Gastroesophageal sphincter (tissue), 4 donors: Measurements from ENCODE around the gene AFAP1. TPM values are rescaled to one million over a fixed set of nuclear protein-coding genes. Genes with fewer than 3 reads are reported as not detected.
A peak's percentile ranks its signal among the peaks of the same experiment; 100 is the strongest.

Experiments
- ATAC-seq: fragments of 150-250 bp; one replicate; pipeline ENCODE4 v1.9.1; 2016; ENCODE audit warnings: mild to moderate bottlenecking, moderate library complexity
- H3K27ac ChIP-seq, 4 donors: fragments of 200-600 bp; sonication (generic) in 3 of 4; 1 replicate in 3 of 4; 2 replicates in 1 of 4; pipeline ENCODE4 v1.5.1; 2016 to 2019
- H3K27me3 ChIP-seq: fragments of 200-600 bp; sonication (generic); one replicate; pipeline ENCODE4 v1.5.1; 2019
- H3K36me3 ChIP-seq, 2 donors: fragments of 200-600 bp; sonication (generic); one replicate each; pipeline ENCODE4 v1.5.1; 2019; ENCODE audit warnings: control low read depth in 1 of 2
- H3K4me1 ChIP-seq, 3 donors: fragments of 200-600 bp; sonication (generic); 1 replicate in 2 of 3; 2 replicates in 1 of 3; pipeline ENCODE4 v1.5.1; 2016 to 2019; ENCODE audit warnings: control low read depth in 2 of 3
- H3K4me3 ChIP-seq, 2 donors: fragments of 200-600 bp; sonication (generic); one replicate each; pipeline ENCODE4 v1.5.1; 2019; ENCODE audit warnings: mild to moderate bottlenecking in 1 of 2, moderate library complexity in 1 of 2
- H3K9me3 ChIP-seq, 3 donors: fragments of 200-600 bp; sonication (generic); one replicate each; pipeline ENCODE4 v1.5.1; 2017 to 2019; ENCODE audit warnings: control low read depth in 2 of 3
- CTCF ChIP-seq, 4 experiments: fragments of 200-600 bp in 2 of 4; fragments of 450-650 bp in 2 of 4; sonication (generic) in 1 of 4; IDR thresholded peaks; one replicate each; pipeline ENCODE4 v1.5.1; 2017 to 2019; ENCODE audit warnings: antibody characterized with exemption in 4 of 4, mild to moderate bottlenecking in 2 of 4, moderate library complexity in 2 of 4
- EP300 ChIP-seq: sonication (generic); formaldehyde crosslinking; IDR thresholded peaks from one replicate; pipeline ENCODE4 v1.6.1; 2017; ENCODE audit warnings: antibody characterized with exemption, mild to moderate bottlenecking
- POLR2A ChIP-seq, 2 donors: fragments of 450-650 bp; IDR thresholded peaks; one replicate each; pipeline ENCODE4 v1.6.1; 2017; ENCODE audit warnings: antibody characterized with exemption in 2 of 2, mild to moderate bottlenecking in 2 of 2, moderate library complexity in 1 of 2
- POLR2AphosphoS5 ChIP-seq: sonication (generic); formaldehyde crosslinking; IDR thresholded peaks from one replicate; pipeline ENCODE4 v1.6.1; 2017; ENCODE audit warnings: antibody characterized with exemption
- WGBS, 2 donors: methylation state at CpG; one replicate each; pipeline ENCODE4 v1.1.5; 2018; ENCODE audit warnings: low coverage in 1 of 2; 5-methylcytosine and 5-hydroxymethylcytosine counted together
- total RNA-seq, 4 donors: library from RNA; depleted of rRNA; stranded (reverse); fragments of >200 nt; gene quantifications; one replicate each; pipeline ENCODE4 v1.1.0, GENCODE V29; 2016

AFAP1 gene
- total RNA-seq, 4 donors from 2014 or later, result 32.0 to 79.7 (median 48.1) TPM

GRCh38 chr4:7906171-7906701 lies 33.4 kb downstream of the AFAP1 start:
- WGBS, 2 donors, result 19 to 38% methylated on average over 8 of the region's 10 CpGs
- no peak for TF ChIP-seq POLR2A (IDR thresholded peaks at IDR 0.05)
- no peak for TF ChIP-seq EP300
- no peak for TF ChIP-seq CTCF (IDR thresholded peaks at IDR 0.05)
- TF ChIP-seq POLR2AphosphoS5, result no peak
- no peaks in the 10 kb centered on the region for H3K36me3 ChIP-seq
- ATAC-seq, result no peak
- no peaks in the 10 kb centered on the region for H3K9me3 ChIP-seq
- peak overlapping the region; percentile 73 to 86 (median 74) for H3K27ac ChIP-seq
- no peaks in the 10 kb centered on the region for H3K27me3 ChIP-seq
- H3K4me3 ChIP-seq, result peak overlapping the region in 1 of 2 donors; percentile 1
- peaks cover 0 to 100% (median 56%) of the 10 kb centered on the region in 3 donors for H3K4me1 ChIP-seq

- H3K27me3 ChIP-seq, result no peaks in the 10 kb centered on the region
- H3K4me1 ChIP-seq, result peaks cover 0 to 100% (median 52%) of the 10 kb centered on the region in 3 donors
- no peaks in the 10 kb centered on the region for H3K9me3 ChIP-seq
- WGBS, 2 donors, result 18 to 62% methylated on average over 2 to 3 of the region's 10 CpGs
- peak; percentile 49 for ATAC-seq
- H3K27ac ChIP-seq, result peak overlapping the region; percentile 73 to 86 (median 74)
- H3K36me3 ChIP-seq, result no peaks in the 10 kb centered on the region
- peak overlapping the region in 1 of 2 donors; percentile 16 for H3K4me3 ChIP-seq
- no peak for TF ChIP-seq CTCF (IDR thresholded peaks at IDR 0.05)
- peak; percentile 48 for TF ChIP-seq POLR2AphosphoS5
Observed at GRCh38 chr4:7904952-7905915, 34.4 kb downstream of the AFAP1 start.

GRCh38 chr4:7903791-7904516 lies 35.7 kb downstream of the AFAP1 start:
- WGBS, 2 donors, result 41 to 43% methylated on average over 9 to 13 of the region's 14 CpGs
- H3K4me3 ChIP-seq, result no peak overlapping the region

GRCh38 chr4:7902826-7903225 lies 36.8 kb downstream of the AFAP1 start:
- Histone ChIP-seq H3K4me1 (peaks cover 0 to 100% (median 50%) of the 10 kb centered on the region in 3 donors), H3K36me3 (no peaks in the 10 kb centered on the region), H3K27ac (peak overlapping the region in 3 of 4 donors; percentile 5 to 86 (median 75)), H3K9me3 (no peaks in the 10 kb centered on the region), H3K27me3 (no peaks in the 10 kb centered on the region), H3K4me3 (no peak overlapping the region)
- no peak for ATAC-seq
- WGBS, 2 donors, result 83% methylated on average over 2 of the region's 2 CpGs
- TF ChIP-seq POLR2AphosphoS5, result no peak
- TF ChIP-seq POLR2A (IDR thresholded peaks at IDR 0.05), result no peak
- no peak for TF ChIP-seq CTCF (IDR thresholded peaks at IDR 0.05)
- no peak for TF ChIP-seq EP300

More at GRCh38 chr4:7903791-7904516, 35.7 kb downstream of the AFAP1 start:
- Histone ChIP-seq H3K36me3 (no peaks in the 10 kb centered on the region), H3K4me1 (peaks cover 0 to 100% (median 46%) of the 10 kb centered on the region in 3 donors), H3K27me3 (no peaks in the 10 kb centered on the region), H3K9me3 (no peaks in the 10 kb centered on the region), H3K27ac (peak overlapping the region; percentile 32 to 86 (median 74))
- ATAC-seq, result no peak
- TF ChIP-seq EP300 (no peak), POLR2AphosphoS5 (peak; percentile 11), CTCF (IDR thresholded peaks at IDR 0.05) (no peak), POLR2A (IDR thresholded peaks at IDR 0.05) (no peak)
